NCI-H446 (cell line): ENCODE measurements around the gene LCNL1.

ENCODE experiments used
- DNase-seq, 2 experiments: peaks; one replicate each; lab custom pipeline; 2025; lab: John Stamatoyannopoulos, UW

LCNL1 gene

GRCh38 chr9:136982232-136983051 lies at the start of gene LCNL1:
Gene LCNL1 (plus strand): TSS chr9:136982993. CDS start chr9:136983587, 594 bp downstream.
- no peak for DNase-seq

DNA sequence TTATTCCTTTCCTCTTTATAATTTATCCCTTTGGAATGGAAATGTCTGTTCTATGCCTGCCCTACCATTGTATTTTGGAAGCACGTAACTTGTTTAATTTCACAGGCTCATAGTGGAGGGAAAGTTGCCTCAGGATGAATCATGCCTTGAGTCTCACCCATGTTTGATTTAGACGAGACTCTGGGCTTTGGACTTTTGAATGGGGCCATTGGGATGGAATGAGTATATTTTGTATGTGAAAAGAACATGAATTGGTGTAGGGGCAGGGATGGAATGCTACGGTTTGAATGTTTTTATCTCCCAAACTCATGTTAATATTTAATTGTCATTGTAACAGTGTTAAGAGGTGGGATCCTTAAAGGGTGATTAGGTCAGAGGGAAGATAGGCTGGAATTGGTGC lies 48.5 kb upstream of the LCNL1 start:
- DNase-seq: no peak

- DNase-seq: no peak
These were observed 47.1 kb upstream of the LCNL1 start for GRCh38 chr9:136935651-136936050.

DNA sequence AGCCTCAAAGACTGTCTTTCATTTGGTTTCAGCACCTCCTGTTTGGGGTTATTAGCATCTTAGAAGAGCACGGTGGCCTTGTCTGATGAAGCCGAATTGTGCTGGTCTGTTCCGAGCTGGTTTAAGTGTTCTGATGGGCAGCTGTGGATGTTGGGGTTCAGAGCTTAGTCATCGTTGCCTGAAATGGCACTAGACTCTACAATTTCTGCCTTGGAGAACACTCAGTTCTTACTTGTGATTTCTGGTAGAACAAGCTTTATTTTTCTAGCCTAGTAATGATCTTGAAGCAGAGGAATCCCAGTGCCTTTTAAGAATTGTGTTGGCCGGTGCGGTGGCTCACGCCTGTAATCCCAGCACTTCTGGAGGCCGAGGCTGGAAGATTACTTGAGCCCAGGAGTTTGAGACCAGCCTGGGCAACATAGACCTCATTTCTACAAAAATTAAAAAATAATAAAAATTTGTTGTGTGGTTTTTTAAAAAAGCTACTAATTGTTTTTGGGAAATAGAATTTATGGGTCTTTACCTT lies 46.1 kb upstream of the LCNL1 start:
- DNase-seq: no peak

DNA sequence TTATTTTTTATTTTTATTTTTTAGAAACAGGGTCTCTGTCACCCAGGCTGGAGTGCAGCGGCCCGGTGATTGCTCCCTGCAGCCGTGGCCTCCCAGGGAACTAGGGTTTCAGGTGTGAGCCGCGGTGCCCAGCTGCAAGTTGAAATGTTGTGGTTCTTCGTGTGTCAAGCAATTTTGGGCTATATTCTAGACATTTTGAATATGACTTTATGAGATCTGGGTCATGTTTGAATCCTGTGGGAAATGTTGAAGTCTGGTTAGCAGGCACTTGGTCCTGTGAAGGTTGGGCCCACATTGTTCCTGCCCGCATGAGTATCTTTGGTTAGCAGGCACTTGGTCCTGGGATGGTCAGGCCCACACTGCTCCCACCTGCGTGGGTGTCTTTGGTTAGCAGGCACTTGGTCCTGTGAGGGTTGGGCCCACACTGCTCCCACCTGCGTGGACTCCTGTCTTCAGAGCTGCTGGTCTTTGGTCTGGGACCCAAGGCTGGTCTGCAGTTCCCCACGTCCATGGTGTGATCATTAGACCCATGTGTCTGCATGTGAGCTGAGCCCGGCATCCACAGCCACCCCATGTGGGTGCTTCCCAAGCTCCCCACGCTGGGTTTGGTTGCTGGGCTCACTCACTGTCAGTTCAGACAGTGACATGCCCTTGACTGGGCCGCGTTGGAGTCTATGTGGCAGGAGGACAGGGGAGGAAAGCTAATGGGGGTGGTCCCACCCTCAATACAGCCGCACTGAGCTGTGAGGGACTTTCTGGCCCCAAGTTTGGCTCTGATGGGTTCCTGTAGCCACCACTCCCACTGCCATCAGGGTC lies 45.4 kb upstream of the LCNL1 start:
- no peak for DNase-seq

DNA sequence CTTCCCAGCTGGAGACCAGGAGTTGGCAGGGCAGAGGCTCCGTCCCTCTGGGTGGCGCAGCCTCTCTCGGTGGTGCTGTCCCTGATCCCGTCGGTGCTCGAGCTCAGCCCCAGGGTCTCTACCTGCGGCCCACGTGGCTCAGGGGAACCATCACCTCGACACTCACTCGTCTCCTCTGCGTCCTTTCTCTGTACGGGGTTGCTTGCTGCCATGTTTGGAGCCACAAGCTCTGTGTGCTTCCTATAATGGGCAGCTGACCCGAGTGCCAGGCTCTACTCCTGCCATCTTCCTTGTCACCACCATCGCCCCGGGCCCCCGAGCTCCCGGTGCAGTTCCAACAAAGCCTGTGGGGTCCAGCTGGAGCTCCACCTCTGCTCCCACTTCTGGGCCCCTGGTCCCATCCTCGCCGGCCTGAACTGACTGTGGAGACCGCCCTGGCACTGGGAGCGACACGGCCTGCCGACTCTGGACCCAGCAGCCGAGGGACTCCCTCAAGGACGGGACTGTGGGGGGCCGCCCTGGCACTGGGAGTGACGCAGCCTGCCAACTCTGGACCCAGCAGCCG lies 43.3 kb upstream of the LCNL1 start:
- DNase-seq: no peak

- DNase-seq: no peak
These were observed 42.7 kb upstream of the LCNL1 start for GRCh38 chr9:136939996-136940525.

DNA sequence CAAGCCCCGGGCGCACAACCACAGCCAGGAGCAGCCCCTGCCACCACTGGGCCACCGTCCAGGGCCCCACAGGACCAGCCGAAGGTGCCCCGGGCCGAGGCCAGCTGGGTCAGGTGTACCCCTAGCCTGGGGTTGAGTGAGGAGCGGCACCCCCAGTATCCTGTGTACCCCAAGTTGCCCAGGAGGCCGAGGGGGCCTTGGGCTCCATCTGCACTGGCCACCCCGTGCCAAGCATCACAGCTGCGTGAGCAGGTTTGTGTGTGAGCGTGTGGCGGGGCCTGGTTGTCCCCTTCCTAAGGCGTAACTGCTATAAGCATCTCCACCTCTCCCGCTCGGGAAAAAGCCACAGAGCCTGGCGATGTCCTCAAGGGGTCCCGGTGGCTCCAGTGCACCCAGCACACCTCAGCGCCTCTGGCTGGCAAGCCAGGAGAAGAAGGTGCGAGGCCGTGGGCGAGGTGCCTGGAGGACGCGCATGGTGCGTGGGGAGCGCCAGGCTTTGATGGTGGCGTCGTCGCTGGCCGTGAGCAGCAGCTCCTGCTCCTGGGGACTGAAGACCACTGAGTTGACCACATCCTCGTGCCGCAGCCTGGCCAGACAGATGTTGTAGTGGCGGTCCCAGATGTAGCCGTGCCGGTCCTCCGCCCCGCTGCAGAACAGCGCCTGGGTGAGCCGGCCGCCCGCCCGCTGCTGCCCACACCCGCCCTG lies 42.1 kb upstream of the LCNL1 start:
- no peak for DNase-seq

GRCh38 chr9:136941231-136942111 lies 41.3 kb upstream of the LCNL1 start:
- DNase-seq: no peak

GRCh38 chr9:136942112-136942880 lies 40.5 kb upstream of the LCNL1 start:
- no peak for DNase-seq

GRCh38 chr9:136942881-136943230 lies 39.9 kb upstream of the LCNL1 start:
- no peak for DNase-seq

DNA sequence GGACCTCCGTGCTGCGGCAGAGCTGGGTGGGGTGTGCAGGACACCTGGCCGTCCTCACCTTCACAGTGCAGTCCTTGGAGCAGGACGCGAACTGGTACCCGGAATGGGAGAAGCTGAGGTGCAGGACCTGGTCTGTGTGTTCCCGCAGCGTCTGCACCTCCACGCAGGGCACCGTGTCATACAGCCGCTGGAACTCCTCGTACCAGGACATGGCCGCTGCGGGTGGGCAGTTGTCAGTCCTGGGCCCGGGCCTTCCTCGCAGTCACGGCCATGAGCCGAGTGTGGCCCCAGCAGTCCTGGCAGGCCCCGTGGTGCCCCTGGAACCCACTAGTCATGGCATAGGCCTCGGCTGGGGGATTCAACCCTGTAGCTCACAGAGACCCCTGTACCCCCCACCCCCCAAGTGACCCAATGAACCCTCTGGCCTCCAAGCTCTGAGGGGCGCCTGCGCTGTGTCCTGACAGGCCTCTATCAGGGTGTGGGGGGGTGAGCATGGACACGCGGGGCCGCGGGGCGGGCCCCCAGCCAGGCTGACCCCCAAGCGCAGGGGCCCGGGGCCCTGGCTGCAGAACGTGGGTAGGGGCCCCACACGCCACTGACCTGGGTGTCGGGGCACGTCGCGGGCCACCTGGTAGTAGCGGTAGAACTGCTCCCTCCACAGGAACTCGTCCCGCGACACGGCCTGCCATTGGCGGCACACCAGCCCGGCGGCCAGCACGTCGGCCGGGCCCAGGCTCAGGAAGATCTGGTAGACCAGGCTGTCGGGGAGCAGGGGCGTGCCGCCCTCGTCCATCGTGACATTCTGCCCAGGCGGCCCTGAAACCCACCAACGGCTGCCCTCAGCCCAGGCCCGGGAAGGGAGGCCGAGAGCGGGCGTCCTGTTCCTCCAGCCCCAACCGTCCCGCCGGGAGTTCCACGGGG lies 39.2 kb upstream of the LCNL1 start:
- DNase-seq: no peak

- DNase-seq: no peak
These were observed 38.6 kb upstream of the LCNL1 start for GRCh38 chr9:136944212-136944518.

- DNase-seq: peak; percentile 49 to 93
These were observed 38.1 kb upstream of the LCNL1 start, which contains the start of the genes C8G and FBXW5 for GRCh38 chr9:136944519-136945332. Gene C8G (plus strand): TSS chr9:136945243. CDS start chr9:136945321, 78 bp downstream. Gene FBXW5 (minus strand): TSS chr9:136944738. CDS start chr9:136944083, 655 bp downstream.

GRCh38 chr9:136945333-136946227 lies 37.2 kb upstream of the LCNL1 start:
- DNase-seq: no peak

GRCh38 chr9:136946228-136947027 lies 36.4 kb upstream of the LCNL1 start:
- no peak for DNase-seq
